Esophagus squamous epithelium (tissue), 5 donors: ENCODE data around the gene AMFR. TPM values are rescaled to one million over a fixed set of nuclear protein-coding genes. Genes with fewer than 3 reads are reported as not detected.

ENCODE experiments used
- DNase-seq: peaks from one replicate; lab custom pipeline; 2025; lab: John Stamatoyannopoulos, UW
- H3K27ac ChIP-seq, 4 donors: fragments of 200-600 bp; sonication (generic); one replicate each; pipeline ENCODE4 v1.5.1; 2016 to 2019; ENCODE audit warnings: mild to moderate bottlenecking in 1 of 4
- H3K27me3 ChIP-seq, 4 donors: fragments of 200-600 bp; sonication (generic); 1 replicate in 3 of 4; 2 replicates in 1 of 4; pipeline versions ENCODE4 v1.5.1 to v1.6.0; 2017 to 2021; ENCODE audit warnings: antibody characterized with exemption in 1 of 4
- H3K36me3 ChIP-seq, 3 donors: fragments of 200-600 bp; sonication (generic); one replicate each; pipeline ENCODE4 v1.5.1; 2016 to 2019
- H3K4me1 ChIP-seq, 3 donors: fragments of 200-600 bp; sonication (generic); one replicate each; pipeline ENCODE4 v1.5.1; 2017 to 2019
- H3K4me3 ChIP-seq, 4 donors: fragments of 200-600 bp; sonication (generic); 1 replicate in 3 of 4; 2 replicates in 1 of 4; pipeline ENCODE4 v1.5.1; 2016 to 2019; ENCODE audit warnings: mild to moderate bottlenecking in 2 of 4, moderate library complexity in 1 of 4
- H3K9me3 ChIP-seq, 3 donors: fragments of 200-600 bp; sonication (generic); one replicate each; pipeline ENCODE4 v1.5.1; 2016 to 2019
- POLR2A ChIP-seq, 4 donors: fragments of 450-650 bp; IDR thresholded peaks; one replicate each; pipeline ENCODE4 v1.6.1; 2017; ENCODE audit warnings: antibody characterized with exemption in 4 of 4, mild to moderate bottlenecking in 4 of 4, moderate library complexity in 3 of 4
- WGBS, 2 donors: methylation state at CpG; one replicate each; pipeline ENCODE4 v1.1.5; 2018; 5-methylcytosine and 5-hydroxymethylcytosine counted together
- intact Hi-C: fragments of 100-400 bp; cut with DNase I; formaldehyde crosslinking; loops from one replicate; pipeline ENCODE4 v1.15.0; 2022
- total RNA-seq, 4 donors: library from RNA; depleted of rRNA; stranded (reverse); fragments of >200 nt; gene quantifications; one replicate each; pipeline ENCODE4 v1.1.0, GENCODE V29; 2016
- TF ChIP-seq, protein P1 (sequence below), 6 experiments: fragments of 450-650 bp in 4 of 6; fragments of 200-600 bp in 2 of 6; sonication (generic) in 2 of 6; IDR thresholded peaks; one replicate each; pipeline ENCODE4 v1.5.1; 2016 to 2019; ENCODE audit warnings: antibody characterized with exemption in 6 of 6, mild to moderate bottlenecking in 4 of 6, moderate library complexity in 4 of 6
- donor health status: DM: yes; HTN: yes; CAD: no.

Gene AMFR
- total RNA-seq, 4 donors from 2014 or later: 69.9 to 133 (median 111) TPM

DNA sequence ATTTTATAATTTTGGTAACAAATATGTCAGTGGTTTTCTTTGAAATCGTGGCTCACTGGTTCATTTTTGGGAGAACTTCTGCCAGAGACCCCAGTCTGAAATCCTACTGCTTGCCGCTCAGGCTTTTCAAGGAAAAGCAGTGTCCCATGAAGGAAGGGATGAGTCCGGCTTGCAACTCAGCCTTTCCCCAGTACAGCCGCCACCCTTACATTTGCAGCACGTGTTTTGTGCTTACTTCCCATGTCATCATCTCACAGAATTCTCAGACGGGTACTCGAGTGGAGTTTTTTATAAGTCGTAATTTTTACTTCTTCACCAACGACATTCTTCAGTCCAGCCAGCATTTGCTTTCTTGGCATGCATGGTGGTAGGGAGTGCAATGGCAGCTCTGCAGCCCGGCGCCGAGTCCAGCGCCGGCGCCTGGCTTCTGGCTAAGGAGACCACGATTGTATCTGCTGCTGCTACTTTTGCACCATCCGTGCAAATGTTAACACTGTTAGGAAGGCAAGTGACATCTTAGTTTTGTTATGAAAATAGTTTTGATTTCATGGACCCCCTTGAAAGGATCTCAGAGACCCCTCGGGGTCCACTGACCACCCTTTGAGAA lies 111.0 kb downstream of the AMFR start:
- Histone ChIP-seq H3K36me3 (no peaks in the 10 kb centered on the region), H3K4me3 (no peak overlapping the region), H3K27me3 (peaks cover 0 to 9% (median 0%) of the 10 kb centered on the region in 4 donors), H3K9me3 (no peaks in the 10 kb centered on the region), H3K27ac (no peak overlapping the region), H3K4me1 (peaks cover 0 to 10% (median 3%) of the 10 kb centered on the region in 3 donors)
- no peak for TF ChIP-seq POLR2A (IDR thresholded peaks at IDR 0.05)
- TF ChIP-seq, protein P1, sequence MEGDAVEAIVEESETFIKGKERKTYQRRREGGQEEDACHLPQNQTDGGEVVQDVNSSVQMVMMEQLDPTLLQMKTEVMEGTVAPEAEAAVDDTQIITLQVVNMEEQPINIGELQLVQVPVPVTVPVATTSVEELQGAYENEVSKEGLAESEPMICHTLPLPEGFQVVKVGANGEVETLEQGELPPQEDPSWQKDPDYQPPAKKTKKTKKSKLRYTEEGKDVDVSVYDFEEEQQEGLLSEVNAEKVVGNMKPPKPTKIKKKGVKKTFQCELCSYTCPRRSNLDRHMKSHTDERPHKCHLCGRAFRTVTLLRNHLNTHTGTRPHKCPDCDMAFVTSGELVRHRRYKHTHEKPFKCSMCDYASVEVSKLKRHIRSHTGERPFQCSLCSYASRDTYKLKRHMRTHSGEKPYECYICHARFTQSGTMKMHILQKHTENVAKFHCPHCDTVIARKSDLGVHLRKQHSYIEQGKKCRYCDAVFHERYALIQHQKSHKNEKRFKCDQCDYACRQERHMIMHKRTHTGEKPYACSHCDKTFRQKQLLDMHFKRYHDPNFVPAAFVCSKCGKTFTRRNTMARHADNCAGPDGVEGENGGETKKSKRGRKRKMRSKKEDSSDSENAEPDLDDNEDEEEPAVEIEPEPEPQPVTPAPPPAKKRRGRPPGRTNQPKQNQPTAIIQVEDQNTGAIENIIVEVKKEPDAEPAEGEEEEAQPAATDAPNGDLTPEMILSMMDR (IDR thresholded peaks at IDR 0.05): no peak
- WGBS, 2 donors: 80 to 82% methylated on average over 17 to 18 of the region's 18 CpGs
- intact Hi-C loops: no loop called here
- DNase-seq: no peak

DNA sequence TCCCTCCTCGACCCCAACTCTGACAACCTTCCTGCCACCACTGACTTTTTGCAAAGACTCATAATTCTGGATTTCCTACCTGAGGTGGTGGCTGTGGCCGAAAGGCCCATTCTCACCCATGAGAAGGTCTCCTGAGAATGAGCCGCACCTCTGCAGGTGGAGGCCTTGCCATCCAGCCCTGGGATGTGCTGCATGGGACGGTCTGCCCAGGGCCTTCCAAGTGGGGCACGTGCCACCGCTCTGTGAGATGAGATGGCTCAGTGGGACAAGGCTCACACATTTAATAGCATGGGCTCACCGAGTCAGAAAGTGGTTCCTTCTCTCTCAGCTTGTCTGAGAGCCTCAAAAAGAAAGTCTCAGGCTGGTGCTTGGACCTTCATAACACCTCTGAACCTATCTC lies 112.8 kb downstream of the AMFR start:
- no peak for TF ChIP-seq POLR2A (IDR thresholded peaks at IDR 0.05)
- TF ChIP-seq, protein P1 (IDR thresholded peaks at IDR 0.05): no peak
- Histone ChIP-seq H3K4me1 (no peaks in the 10 kb centered on the region), H3K9me3 (no peaks in the 10 kb centered on the region), H3K36me3 (no peaks in the 10 kb centered on the region), H3K27me3 (peaks cover 0 to 1% (median 0%) of the 10 kb centered on the region in 4 donors), H3K27ac (no peak overlapping the region), H3K4me3 (no peak overlapping the region)
- no peak for DNase-seq
- intact Hi-C loops: no loop called here
- 88 to 90% methylated on average over 2 to 7 of the region's 7 CpGs for WGBS, 2 donors

DNA sequence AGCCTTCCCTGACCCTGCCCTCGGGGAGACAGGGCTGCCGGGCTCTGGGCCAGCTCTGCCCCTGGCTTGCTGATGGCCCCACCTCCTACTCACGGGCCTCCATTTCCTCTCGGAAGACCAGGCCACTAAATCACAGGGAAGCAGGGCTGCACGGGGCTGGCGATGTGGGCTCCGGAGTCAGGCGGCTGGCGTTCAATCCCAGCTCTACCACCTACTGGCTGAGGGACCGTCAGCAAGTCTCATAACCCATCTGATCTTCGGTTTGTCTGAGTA lies 113.4 kb downstream of the AMFR start:
- WGBS, 2 donors: 77% methylated on average over 8 of the region's 11 CpGs; no CpG with 5 or more reads in 1 of the 2 donors
- no peaks in the 10 kb centered on the region for H3K36me3 ChIP-seq
- H3K4me1 ChIP-seq: no peaks in the 10 kb centered on the region
- no peak overlapping the region for H3K27ac ChIP-seq
- TF ChIP-seq, protein P1 (IDR thresholded peaks at IDR 0.05): no peak
- no peak for TF ChIP-seq POLR2A (IDR thresholded peaks at IDR 0.05)
- H3K9me3 ChIP-seq: no peaks in the 10 kb centered on the region
- DNase-seq: no peak
- intact Hi-C loops: no loop called here
- no peak overlapping the region for H3K4me3 ChIP-seq
- peaks cover 0 to 4% (median 0%) of the 10 kb centered on the region in 4 donors for H3K27me3 ChIP-seq

Other genes starting within 250 kb of the AMFR start
- gene GNAO1, start 234.1 kb downstream of the AMFR start, total RNA-seq: 1 to 10 TPM in 1 of 4 donors, under 1 TPM in 3; 0.50 to 1.5 (median 0.66) TPM
- gene NUDT21, start 25.8 kb upstream of the AMFR start, total RNA-seq: 10 to 100 TPM; 39.4 to 55.5 (median 48.2) TPM
- gene OGFOD1, start 26.0 kb upstream of the AMFR start, total RNA-seq: 10 to 100 TPM; 28.8 to 58.3 (median 32.1) TPM
- 10 to 100 TPM; 15.2 to 60.8 (median 31.1) TPM for gene BBS2, start 94.5 kb upstream of the AMFR start, total RNA-seq
- gene MT4, start 139.5 kb upstream of the AMFR start, total RNA-seq: not detected
- not detected for gene MT3, start 164.0 kb upstream of the AMFR start, total RNA-seq
- gene MT2A, start 183.0 kb upstream of the AMFR start, total RNA-seq: 100 to 1,000 TPM in 2 of 4 donors, 10 to 100 TPM in 2; 76.5 to 157 (median 96.2) TPM
- gene MT1E, start 200.2 kb upstream of the AMFR start, total RNA-seq: 100 to 1,000 TPM in 1 of 4 donors, 10 to 100 TPM in 3; 52.4 to 106 (median 88.7) TPM
- 1 to 10 TPM in 2 of 4 donors, under 1 TPM in 1, not detected in 1; 0.57 to 7.4 (median 4.8) TPM for gene MT1M, start 207.1 kb upstream of the AMFR start, total RNA-seq
- gene MT1A, start 213.1 kb upstream of the AMFR start, total RNA-seq: 10 to 100 TPM in 1 of 4 donors, 1 to 10 TPM in 2, not detected in 1; 3.3 to 34.2 (median 5.3) TPM
- not detected for gene MT1B, start 226.3 kb upstream of the AMFR start, total RNA-seq
- gene MT1F, start 232.4 kb upstream of the AMFR start, total RNA-seq: 1 to 10 TPM in 3 of 4 donors, not detected in 1; 2.8 to 4.2 (median 2.9) TPM
- 10 to 100 TPM in 3 of 4 donors, 1 to 10 TPM in 1; 5.8 to 52.1 (median 16.5) TPM for gene MT1G, start 242.5 kb upstream of the AMFR start, total RNA-seq
- 1 to 10 TPM in 1 of 4 donors, not detected in 3; 5.7 TPM for gene MT1H, start 244.3 kb upstream of the AMFR start, total RNA-seq